ENCODE results near the gene ZNF213. TPM values are rescaled to one million over a fixed set of nuclear protein-coding genes. Genes with fewer than 3 reads are reported as not detected.

Gene ZNF213
- total RNA-seq, 1 donor from 2014 or later, result 7.6 TPM

DNA sequence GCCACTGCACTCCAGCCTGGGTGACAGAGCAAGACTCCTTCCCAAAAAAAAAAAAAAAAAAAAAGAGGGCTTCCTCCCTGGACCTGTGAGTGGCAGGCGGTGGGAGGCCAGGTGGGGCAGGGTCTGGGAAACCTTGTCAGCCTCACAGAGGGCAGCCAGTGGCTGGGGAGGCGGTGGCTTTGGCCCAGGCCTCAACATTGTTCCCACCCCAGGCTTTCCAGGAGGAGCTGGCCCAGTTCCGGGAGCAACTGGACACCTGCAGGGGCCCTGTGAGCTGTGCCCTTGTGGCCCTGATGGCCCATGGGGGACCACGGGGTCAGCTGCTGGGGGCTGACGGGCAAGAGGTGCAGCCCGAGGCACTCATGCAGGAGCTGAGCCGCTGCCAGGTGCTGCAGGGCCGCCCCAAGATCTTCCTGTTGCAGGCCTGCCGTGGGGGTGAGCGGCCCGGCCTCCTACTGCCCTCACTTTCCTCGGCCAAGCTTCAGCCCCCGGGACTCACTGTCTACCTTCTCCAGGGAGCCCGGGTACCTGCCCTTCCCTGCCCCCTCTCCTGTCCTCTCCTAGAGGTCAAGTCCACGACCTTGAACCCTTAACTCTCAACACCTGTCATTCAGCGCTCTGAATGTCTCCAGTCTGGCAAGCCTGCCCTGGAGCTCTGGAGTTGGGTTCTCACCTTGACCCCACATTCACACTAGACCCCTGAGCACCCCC lies 12.4 kb downstream of the ZNF213 start:
- no peak overlapping the region for H3K4me3 ChIP-seq (ENCODE audit: low read depth, low read length)
- no peak for FAIRE-seq
- H3K36me3 ChIP-seq (ENCODE audit: control insufficient read depth, insufficient read depth, low read length), result no peaks in the 10 kb centered on the region
- TF ChIP-seq, protein P1, sequence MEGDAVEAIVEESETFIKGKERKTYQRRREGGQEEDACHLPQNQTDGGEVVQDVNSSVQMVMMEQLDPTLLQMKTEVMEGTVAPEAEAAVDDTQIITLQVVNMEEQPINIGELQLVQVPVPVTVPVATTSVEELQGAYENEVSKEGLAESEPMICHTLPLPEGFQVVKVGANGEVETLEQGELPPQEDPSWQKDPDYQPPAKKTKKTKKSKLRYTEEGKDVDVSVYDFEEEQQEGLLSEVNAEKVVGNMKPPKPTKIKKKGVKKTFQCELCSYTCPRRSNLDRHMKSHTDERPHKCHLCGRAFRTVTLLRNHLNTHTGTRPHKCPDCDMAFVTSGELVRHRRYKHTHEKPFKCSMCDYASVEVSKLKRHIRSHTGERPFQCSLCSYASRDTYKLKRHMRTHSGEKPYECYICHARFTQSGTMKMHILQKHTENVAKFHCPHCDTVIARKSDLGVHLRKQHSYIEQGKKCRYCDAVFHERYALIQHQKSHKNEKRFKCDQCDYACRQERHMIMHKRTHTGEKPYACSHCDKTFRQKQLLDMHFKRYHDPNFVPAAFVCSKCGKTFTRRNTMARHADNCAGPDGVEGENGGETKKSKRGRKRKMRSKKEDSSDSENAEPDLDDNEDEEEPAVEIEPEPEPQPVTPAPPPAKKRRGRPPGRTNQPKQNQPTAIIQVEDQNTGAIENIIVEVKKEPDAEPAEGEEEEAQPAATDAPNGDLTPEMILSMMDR (IDR thresholded peaks at IDR 0.05; ENCODE audit: insufficient read depth, low read length, severe bottlenecking), result no peak
- no peaks in the 10 kb centered on the region for H3K27me3 ChIP-seq (ENCODE audit: control insufficient read depth, insufficient read depth, low read length)
- DNase-seq (ENCODE audit: low read depth), result no peak

DNA sequence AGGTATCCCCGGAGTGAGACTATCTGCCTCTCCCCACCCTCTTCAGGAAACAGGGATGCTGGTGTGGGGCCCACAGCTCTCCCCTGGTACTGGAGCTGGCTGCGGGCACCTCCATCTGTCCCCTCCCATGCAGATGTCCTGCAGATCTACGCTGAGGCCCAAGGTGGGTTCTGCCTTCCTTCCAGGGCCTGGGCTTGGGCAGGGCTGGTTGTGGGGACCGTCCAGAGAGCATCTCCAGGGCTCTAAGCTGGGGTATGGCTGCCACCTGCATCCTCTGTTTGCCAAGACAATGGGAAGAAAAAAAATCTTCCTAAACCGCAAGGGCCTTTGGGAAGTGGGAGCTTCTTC lies 12.9 kb downstream of the ZNF213 start:
- Histone ChIP-seq H3K4me3 (ENCODE audit: low read depth, low read length) (no peak overlapping the region), H3K27me3 (ENCODE audit: control insufficient read depth, insufficient read depth, low read length) (no peaks in the 10 kb centered on the region), H3K36me3 (ENCODE audit: control insufficient read depth, insufficient read depth, low read length) (no peaks in the 10 kb centered on the region)
- FAIRE-seq (no peak), DNase-seq (ENCODE audit: low read depth) (no peak)
- TF ChIP-seq, protein P1 (IDR thresholded peaks at IDR 0.05; ENCODE audit: insufficient read depth, low read length, severe bottlenecking), result no peak

DNA sequence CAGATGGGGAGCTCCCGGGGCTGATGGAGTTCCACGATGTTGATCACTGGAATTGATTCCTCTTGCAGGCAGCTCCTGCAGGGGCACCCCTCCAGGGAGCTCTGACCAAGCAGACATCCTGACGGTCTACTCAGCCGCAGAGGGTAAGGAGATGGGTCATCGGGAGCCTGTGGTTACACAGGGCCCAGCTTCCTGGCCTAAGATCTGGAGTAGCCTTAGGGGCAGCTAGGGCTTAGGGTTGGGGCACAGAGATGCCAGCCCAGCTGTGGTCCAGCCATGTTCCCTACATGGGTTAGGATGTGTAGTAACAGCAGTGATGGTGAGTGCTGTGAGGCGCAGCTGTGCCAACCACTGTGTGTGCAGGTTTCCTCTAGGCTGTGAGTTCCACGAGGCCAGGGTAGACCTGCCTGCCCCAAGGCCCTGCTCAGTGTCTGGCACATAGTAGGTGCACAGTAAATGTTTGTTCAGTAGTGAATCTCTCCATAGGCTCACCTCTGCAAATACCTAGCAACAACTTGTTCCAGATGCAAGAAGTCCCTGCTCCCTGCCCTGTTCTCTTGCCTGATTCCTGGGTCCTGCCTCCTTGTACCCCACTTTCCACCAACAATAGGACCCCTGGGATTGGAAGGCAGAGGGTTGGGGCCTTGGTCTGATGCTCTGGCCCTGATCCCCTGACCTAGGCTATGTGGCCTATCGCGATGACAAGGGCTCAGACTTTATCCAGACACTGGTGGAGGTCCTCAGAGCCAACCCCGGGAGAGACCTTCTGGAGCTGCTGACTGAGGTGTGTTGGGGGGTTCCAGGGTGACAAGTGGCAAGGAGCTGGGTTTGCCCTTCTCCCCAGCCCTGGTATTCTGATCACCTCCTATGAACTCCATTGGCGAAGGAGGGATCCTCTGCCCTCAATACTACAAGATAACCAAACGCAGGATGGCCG lies 13.7 kb downstream of the ZNF213 start:
- no peak for DNase-seq (ENCODE audit: low read depth)
- no peak overlapping the region for H3K4me3 ChIP-seq (ENCODE audit: low read depth, low read length)

DNA sequence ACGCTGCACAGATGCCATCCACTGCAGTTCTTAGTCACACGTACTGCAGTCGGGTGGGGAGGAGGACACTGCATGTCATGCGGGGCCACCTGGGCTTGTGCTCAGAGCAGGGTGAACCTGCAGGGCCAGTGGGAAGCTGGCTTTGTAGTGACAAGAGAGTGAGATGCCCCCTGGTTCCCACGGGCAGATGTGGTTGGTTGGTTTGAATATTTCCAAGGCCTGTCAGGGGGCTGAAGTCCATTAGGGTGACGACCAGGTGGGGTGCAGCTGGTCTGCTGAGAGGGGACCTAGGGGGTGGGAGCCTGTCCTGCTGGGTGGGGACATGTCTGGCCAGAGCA lies 14.3 kb downstream of the ZNF213 start:
- no peak for FAIRE-seq
- no peak for DNase-seq (ENCODE audit: low read depth)
- H3K27me3 ChIP-seq (ENCODE audit: control insufficient read depth, insufficient read depth, low read length), result no peaks in the 10 kb centered on the region
- H3K4me3 ChIP-seq (ENCODE audit: low read depth, low read length), result no peak overlapping the region
- H3K36me3 ChIP-seq (ENCODE audit: control insufficient read depth, insufficient read depth, low read length), result no peaks in the 10 kb centered on the region
- TF ChIP-seq, protein P1 (IDR thresholded peaks at IDR 0.05; ENCODE audit: insufficient read depth, low read length, severe bottlenecking), result no peak

More for the DNA sequence above, 13.7 kb downstream of the ZNF213 start:
- TF ChIP-seq, protein P1 (IDR thresholded peaks at IDR 0.05; ENCODE audit: insufficient read depth, low read length, severe bottlenecking), result no peak
- Histone ChIP-seq H3K36me3 (ENCODE audit: control insufficient read depth, insufficient read depth, low read length) (no peaks in the 10 kb centered on the region), H3K27me3 (ENCODE audit: control insufficient read depth, insufficient read depth, low read length) (no peaks in the 10 kb centered on the region)
- no peak for FAIRE-seq

DNA sequence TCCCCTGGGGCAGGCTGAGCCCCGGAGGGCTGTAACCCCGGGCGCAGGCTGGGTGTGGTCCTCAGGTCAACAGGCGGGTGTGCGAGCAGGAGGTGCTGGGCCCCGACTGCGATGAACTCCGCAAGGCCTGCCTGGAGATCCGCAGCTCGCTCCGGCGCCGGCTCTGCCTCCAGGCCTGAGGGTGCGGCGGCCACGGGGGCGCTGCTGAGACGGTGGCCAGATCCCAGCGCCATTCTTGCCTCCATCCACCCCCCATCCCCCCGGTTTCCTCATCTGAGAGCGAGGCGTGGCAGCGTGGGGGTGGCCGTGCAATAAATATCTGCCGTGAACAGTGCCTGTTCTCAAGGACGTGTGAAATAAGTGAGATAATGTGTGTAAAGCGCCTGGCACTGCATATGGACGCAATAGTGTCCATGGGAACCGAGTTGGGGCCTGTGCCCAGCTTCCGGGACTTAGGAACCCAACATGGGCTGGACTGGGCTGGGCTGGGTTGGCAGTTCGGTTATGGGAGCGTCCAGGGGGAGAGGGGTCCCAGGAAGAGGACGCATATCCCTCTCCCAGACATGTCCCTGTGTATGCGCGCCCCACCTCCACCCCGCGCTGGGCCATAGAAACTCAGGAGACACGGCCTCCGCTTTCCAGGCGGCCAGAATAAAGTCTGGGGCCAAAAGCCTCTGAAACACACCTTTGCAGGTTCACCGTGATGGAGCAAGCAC lies 15.0 kb downstream of the ZNF213 start:
- Histone ChIP-seq H3K27me3 (ENCODE audit: control insufficient read depth, insufficient read depth, low read length) (no peaks in the 10 kb centered on the region), H3K4me3 (ENCODE audit: low read depth, low read length) (peak overlapping the region; percentile 80), H3K36me3 (ENCODE audit: control insufficient read depth, insufficient read depth, low read length) (no peaks in the 10 kb centered on the region)
- TF ChIP-seq, protein P1 (IDR thresholded peaks at IDR 0.05; ENCODE audit: insufficient read depth, low read length, severe bottlenecking), result peak; percentile 68
- DNase-seq (ENCODE audit: low read depth), result peak; percentile 42
- FAIRE-seq, result no peak

Measured in bronchial epithelial cell (primary cell).